DMS79 (cell line): ENCODE results near the gene TLR10.
A peak's percentile ranks its signal among the peaks of the same experiment; 100 is the strongest.

Experiments used
- DNase-seq: peaks from one replicate; lab custom pipeline; 2025; lab: John Stamatoyannopoulos, UW

TLR10 gene

GRCh38 chr4:38764277-38764676 is 18.5 kb downstream of the TLR10 start:
- no peak for DNase-seq

GRCh38 chr4:38762560-38762959 is 20.2 kb downstream of the TLR10 start:
- no peak for DNase-seq

DNA sequence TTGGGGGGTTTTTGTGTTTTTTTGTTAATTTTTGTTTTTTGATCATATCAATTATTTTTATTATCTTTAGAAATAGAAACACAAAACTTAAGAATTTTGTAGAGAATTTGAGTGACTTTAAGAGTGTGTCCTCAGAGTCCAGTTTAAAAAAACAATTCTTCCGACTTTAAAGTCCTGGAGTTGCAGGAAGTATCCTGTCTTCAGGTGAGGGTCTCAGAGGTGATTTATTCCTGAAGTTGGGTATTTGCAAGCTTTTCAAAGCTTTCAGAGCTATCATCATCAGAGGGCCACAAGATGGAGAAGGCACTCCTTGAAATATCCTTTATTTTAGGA is 23.0 kb downstream of the TLR10 start:
- DNase-seq: no peak

- DNase-seq: no peak
These were observed 23.5 kb downstream of the TLR10 start for GRCh38 chr4:38759113-38759789.

DNA sequence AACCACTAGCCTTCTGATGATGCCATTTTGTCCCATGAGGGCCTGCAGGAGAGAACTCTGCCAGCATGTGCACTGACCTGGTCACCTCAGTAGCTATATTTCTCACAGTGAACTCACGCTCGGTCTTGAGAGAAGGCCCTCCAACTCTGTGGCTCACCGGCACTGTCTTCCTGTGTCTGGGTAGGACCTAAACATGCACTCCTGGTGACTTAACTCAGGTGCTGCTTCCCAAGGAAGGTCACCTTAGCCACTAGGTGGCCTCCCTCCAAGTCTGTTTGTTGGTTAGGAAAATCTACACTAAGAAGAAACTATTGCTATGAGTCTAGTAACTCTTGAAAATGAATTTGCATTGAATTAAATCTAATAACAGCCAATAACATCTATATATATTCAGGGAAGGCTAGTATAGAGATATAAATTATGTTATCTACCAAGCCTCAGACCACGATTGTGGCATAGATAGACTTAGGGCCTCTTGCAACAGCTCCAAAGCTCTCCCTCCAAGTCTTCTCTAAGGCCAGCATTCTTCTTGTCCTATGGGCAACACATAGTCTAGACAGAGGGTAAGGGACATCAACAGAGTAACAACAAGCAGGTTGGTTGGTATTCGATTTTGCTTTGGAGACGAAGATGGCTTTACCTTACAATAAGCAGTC is 24.7 kb downstream of the TLR10 start:
- no peak for DNase-seq

- no peak for DNase-seq
These were observed 29.6 kb downstream of the TLR10 start for GRCh38 chr4:38752941-38753806.

- no peak for DNase-seq
These were observed 30.3 kb downstream of the TLR10 start for GRCh38 chr4:38752372-38752940.

- DNase-seq: no peak
These were observed 31.3 kb downstream of the TLR10 start for GRCh38 chr4:38751341-38752010.

DNA sequence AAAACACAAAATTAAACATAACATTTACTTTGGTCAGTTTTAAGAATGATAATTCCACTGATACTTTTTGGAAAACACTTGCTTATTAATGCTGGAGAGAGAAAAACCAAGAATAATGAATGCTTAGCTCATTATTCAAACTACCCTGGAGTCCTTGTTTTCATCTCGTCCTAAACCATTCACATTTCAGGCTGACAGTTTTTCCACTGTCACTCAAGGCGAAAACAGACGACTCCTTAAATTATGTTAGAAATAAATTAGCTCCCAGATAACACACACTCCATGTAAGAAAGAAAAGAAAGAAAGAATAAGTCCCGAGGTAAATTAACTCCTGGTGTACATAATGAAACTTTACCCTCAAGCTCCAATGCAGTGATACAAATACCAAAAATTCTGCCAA is 33.5 kb downstream of the TLR10 start:
- no peak for DNase-seq

GRCh38 chr4:38747629-38748028 is 35.2 kb downstream of the TLR10 start:
- no peak for DNase-seq

DNA sequence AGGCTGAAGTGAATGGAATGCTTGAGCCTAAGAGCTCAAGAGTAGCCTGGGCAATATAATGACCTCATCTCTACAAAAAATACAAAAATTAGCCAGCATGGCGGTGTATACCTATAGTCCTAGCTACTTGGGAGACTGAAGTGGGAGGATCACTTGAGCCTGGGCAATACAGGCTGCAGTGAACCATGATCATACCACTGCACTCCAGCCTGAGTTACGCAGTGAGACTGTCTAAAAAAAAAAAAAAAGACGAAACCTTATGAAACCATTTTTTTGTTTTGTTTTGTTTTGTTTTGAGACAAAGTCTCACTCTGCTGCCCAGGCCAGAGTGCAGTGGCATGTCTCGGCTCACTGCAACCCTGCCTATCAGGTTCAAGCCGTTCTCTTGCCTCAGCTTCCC is 36.9 kb downstream of the TLR10 start:
- DNase-seq: no peak

DNA sequence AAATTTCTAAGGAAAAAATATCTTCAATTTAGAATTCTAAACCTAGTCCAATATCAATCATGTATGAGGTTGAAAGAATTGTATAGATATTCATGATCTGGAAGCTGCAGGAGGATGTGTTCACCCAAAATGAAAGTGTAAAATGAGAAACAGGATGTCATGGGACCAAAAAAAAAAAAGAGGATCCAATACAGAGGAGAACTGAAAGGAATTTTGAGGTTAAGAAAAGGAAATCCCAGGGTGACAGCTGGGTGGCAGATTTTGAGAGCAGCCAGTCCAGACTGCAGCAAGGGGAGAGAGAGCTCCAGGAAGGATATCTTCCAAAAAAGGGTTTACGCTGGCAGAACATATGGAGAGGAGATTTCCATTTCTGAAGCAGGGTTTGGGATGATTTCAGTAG is 38.9 kb downstream of the TLR10 start:
- DNase-seq: no peak

DNA sequence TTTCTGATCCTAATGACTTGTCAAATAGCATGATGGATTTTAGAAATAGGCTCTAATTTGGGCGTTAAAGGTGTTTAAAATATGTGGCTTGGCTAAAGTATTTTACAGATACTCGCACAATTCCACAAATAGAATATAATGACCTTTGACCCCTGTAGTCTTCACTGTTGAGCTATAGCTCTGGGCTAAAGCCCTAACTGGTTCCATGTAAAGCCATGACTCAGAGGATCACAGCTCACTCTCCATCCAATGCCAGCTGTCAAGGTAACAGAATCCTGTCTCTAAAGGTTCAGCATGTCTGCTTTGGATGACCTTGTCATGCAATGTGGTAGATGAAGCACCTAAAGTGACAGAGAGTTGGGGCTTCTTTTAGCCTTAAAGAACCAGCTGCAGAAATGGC is 42.5 kb downstream of the TLR10 start:
- DNase-seq: no peak

- DNase-seq: no peak
These were observed 43.6 kb downstream of the TLR10 start for GRCh38 chr4:38738940-38739803.

DNA sequence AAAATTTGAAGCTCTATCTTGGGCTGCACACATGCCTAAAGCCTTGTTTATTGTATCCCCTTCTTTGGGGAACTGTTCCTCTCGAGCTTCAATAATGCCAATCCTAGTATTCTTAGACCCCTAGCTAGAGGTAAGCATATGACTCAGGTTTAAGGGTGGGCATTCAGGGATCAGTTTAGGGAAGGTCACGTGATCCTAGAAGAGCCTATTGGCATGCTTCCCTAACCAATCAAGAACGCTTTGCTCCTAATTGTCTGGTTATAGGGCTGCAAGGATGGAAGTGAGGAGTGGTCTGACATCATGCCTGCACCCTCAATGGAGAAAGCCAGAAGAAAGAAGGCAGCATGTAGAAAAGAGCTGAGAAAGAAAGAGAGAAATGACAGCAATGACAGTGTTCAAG is 46.9 kb downstream of the TLR10 start:
- DNase-seq: no peak

GRCh38 chr4:38734911-38735310 is 47.9 kb downstream of the TLR10 start:
- DNase-seq: peak; percentile 53

GRCh38 chr4:38734446-38734845 is 48.3 kb downstream of the TLR10 start:
- peak; percentile 53 for DNase-seq

GRCh38 chr4:38733663-38734062 is 49.1 kb downstream of the TLR10 start:
- DNase-seq: no peak

DNA sequence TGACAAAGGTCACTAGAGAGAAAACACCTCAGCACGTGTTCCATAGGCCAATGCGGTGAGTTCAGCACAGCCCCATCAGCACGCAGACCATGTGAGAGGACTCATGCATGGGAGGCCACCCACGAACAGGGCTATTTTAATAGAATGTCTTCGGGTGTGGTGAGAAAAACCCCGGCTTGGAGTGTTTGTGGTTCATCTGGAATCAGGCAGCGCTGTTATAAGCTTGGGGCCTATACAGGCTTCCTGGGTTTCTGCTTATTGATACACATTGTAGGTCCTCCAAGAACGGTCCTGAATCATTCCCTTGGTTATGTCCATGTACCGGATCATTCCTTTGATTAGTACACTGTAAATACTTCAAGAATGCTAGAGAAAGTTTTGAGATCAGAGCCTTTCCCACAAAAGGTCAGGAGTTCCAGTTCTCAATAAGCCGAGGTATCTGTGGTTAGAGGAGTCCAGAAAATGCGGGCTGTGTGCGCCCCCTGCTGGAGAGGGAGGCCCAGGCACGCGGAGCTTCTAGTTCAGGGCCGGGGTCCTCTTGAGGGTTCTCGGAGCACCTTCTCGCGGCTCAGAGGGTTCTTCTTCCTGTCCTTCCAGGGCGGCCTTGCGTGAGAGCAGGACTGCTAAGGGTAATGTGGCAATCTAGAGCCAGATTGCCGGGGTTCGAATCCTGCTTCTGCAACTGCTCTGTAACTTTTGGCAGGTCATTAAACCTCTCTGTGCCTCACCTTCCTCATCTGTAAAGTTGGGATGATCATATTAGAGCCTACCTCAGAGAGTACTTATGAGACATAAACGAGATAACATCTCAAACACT is 51.8 kb downstream of the TLR10 start:
- DNase-seq: no peak

DNA sequence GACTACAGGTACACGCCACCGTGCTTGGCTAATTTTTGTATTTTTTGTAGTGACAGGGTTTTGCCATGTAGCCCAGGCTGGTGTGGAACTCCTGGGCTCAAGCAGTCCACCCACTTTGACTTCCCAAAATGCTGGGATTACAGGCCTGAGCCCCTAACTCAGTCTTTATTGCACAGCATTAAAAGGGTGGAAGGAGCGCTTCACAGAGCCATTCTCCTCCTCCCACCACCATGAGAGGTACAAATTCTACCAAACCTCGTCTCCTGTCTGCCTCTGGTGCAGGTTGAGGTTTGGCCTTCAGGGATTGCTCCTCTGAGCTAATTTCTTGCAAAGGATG is 52.3 kb downstream of the TLR10 start:
- no peak for DNase-seq
